Upper lobe of left lung (tissue), 6 donors: Measurements from ENCODE around the gene LDB2. TPM values are rescaled to one million over a fixed set of nuclear protein-coding genes. Genes with fewer than 3 reads are reported as not detected.

Experiments
- ATAC-seq, 2 donors: fragments of 200-7000 bp; cut with Tn5 transposase; one replicate each; pipeline ENCODE4 v1.9.1; 2022; ENCODE audit warnings: mild to moderate bottlenecking in 2 of 2, moderate library complexity in 2 of 2; ENCODE audit not compliant: low FRiP score in 2 of 2
- DNase-seq, 2 donors: peaks; one replicate each; pipeline ENCODE4 v3.0.0-alpha.2; 2019 to 2020
- H3K27ac ChIP-seq, 4 donors: fragments of 200-600 bp; sonication (generic); one replicate each; pipeline ENCODE4 v1.5.1; 2016 to 2019
- H3K27me3 ChIP-seq, 4 donors: fragments of 200-600 bp; sonication (generic); one replicate each; pipeline ENCODE4 v1.5.1; 2017 to 2019
- H3K36me3 ChIP-seq, 4 donors: fragments of 200-600 bp; sonication (generic); one replicate each; pipeline ENCODE4 v1.5.1; 2016 to 2019
- H3K4me1 ChIP-seq, 4 donors: fragments of 200-600 bp; sonication (generic); one replicate each; pipeline ENCODE4 v1.5.1; 2018 to 2019
- H3K4me3 ChIP-seq, 4 donors: fragments of 200-600 bp; sonication (generic); one replicate each; pipeline ENCODE4 v1.5.1; 2017 to 2019; ENCODE audit warnings: mild to moderate bottlenecking in 2 of 4, moderate library complexity in 1 of 4
- H3K9me3 ChIP-seq, 4 donors: fragments of 200-600 bp; sonication (generic); one replicate each; pipeline ENCODE4 v1.5.1; 2018 to 2019
- CTCF ChIP-seq, 6 experiments: fragments of 450-650 bp in 4 of 6; fragments of 200-600 bp in 2 of 6; sonication (generic) in 2 of 6; IDR thresholded peaks; one replicate each; pipeline ENCODE4 v1.5.1; 2016 to 2019; ENCODE audit warnings: antibody characterized with exemption in 6 of 6
- EP300 ChIP-seq, 4 donors: sonication (generic); formaldehyde crosslinking; IDR thresholded peaks; one replicate each; pipeline ENCODE4 v1.5.1; 2017; ENCODE audit warnings: antibody characterized with exemption in 4 of 4, control low read depth in 2 of 4
- POLR2A ChIP-seq, 4 donors: fragments of 450-650 bp; IDR thresholded peaks; one replicate each; pipeline ENCODE4 v1.5.1; 2016 to 2017; ENCODE audit warnings: antibody characterized with exemption in 4 of 4, mild to moderate bottlenecking in 2 of 4
- POLR2AphosphoS5 ChIP-seq, 2 donors: sonication (generic); formaldehyde crosslinking; IDR thresholded peaks; one replicate each; pipeline ENCODE4 v1.5.1; 2017; ENCODE audit warnings: antibody characterized with exemption in 2 of 2
- WGBS, 2 donors: methylation state at CpG; one replicate each; pipeline ENCODE4 v1.1.5; 2017 to 2018; 5-methylcytosine and 5-hydroxymethylcytosine counted together
- total RNA-seq, 6 donors: library from RNA; depleted of rRNA in 4 of 6; stranded (reverse); fragments of >200 nt in 4 of 6; gene quantifications; one replicate each; pipeline versions ENCODE4 v1.1.0 to v1.2.1, GENCODE V29; 2016 to 2021
- donor health status: DM: no; HTN: no; CAD: no; lungs with moderate emphysema.
- donor health status: DM: no; HTN: yes; CAD: no; lungs with severe emphysema.

The LDB2 gene
- total RNA-seq, 6 donors from 2014 or later = 34.6 to 94.4 (median 45.9) TPM

GRCh38 chr4:16472537-16472936 is 425.9 kb downstream of the LDB2 start:
- Histone ChIP-seq H3K27ac (no peak overlapping the region), H3K9me3 (peaks cover 0 to 19% (median 8%) of the 10 kb centered on the region in 4 donors), H3K4me3 (no peak overlapping the region), H3K27me3 (no peaks in the 10 kb centered on the region), H3K4me1 (no peaks in the 10 kb centered on the region), H3K36me3 (no peaks in the 10 kb centered on the region)
- DNase-seq (no peak), ATAC-seq (no peak)
- 92 to 100% methylated on average over 1 of the region's 1 CpG for WGBS, 2 donors
- TF ChIP-seq CTCF (IDR thresholded peaks at IDR 0.05) (no peak), POLR2A (IDR thresholded peaks at IDR 0.05) (no peak), EP300 (IDR thresholded peaks at IDR 0.05) (no peak), POLR2AphosphoS5 (IDR thresholded peaks at IDR 0.05) (no peak)

GRCh38 chr4:16467061-16467460 is 431.4 kb downstream of the LDB2 start:
- no peak overlapping the region for H3K27ac ChIP-seq
- no peaks in the 10 kb centered on the region for H3K4me1 ChIP-seq
- 71 to 87% methylated on average over 2 of the region's 2 CpGs for WGBS, 2 donors
- DNase-seq (no peak), ATAC-seq (no peak)
- H3K4me3 ChIP-seq = no peak overlapping the region
- H3K9me3 ChIP-seq = no peaks in the 10 kb centered on the region
- no peaks in the 10 kb centered on the region for H3K27me3 ChIP-seq
- no peaks in the 10 kb centered on the region for H3K36me3 ChIP-seq
- no peak for TF ChIP-seq EP300 (IDR thresholded peaks at IDR 0.05)
- TF ChIP-seq POLR2AphosphoS5 (IDR thresholded peaks at IDR 0.05) = no peak
- no peak for TF ChIP-seq POLR2A (IDR thresholded peaks at IDR 0.05)
- TF ChIP-seq CTCF (IDR thresholded peaks at IDR 0.05) = no peak

- Histone ChIP-seq H3K36me3 (no peaks in the 10 kb centered on the region), H3K27me3 (no peaks in the 10 kb centered on the region), H3K27ac (no peak overlapping the region), H3K4me1 (no peaks in the 10 kb centered on the region), H3K9me3 (no peaks in the 10 kb centered on the region), H3K4me3 (no peak overlapping the region)
- ATAC-seq (no peak), DNase-seq (no peak)
- TF ChIP-seq EP300 (IDR thresholded peaks at IDR 0.05) = no peak
- TF ChIP-seq CTCF (IDR thresholded peaks at IDR 0.05) = no peak
- TF ChIP-seq POLR2A (IDR thresholded peaks at IDR 0.05) = no peak
- no peak for TF ChIP-seq POLR2AphosphoS5 (IDR thresholded peaks at IDR 0.05)
- WGBS, 2 donors = 79 to 82% methylated on average over 1 of the region's 1 CpG
Measured at GRCh38 chr4:16466581-16466980, 431.9 kb downstream of the LDB2 start.

GRCh38 chr4:16464651-16465050 is 433.8 kb downstream of the LDB2 start:
- H3K27ac ChIP-seq = no peak overlapping the region
- 74 to 88% methylated on average over 2 of the region's 2 CpGs for WGBS, 2 donors
- no peaks in the 10 kb centered on the region for H3K27me3 ChIP-seq
- no peaks in the 10 kb centered on the region for H3K9me3 ChIP-seq
- no peaks in the 10 kb centered on the region for H3K4me1 ChIP-seq
- no peaks in the 10 kb centered on the region for H3K36me3 ChIP-seq
- TF ChIP-seq EP300 (IDR thresholded peaks at IDR 0.05) = no peak
- no peak for TF ChIP-seq CTCF (IDR thresholded peaks at IDR 0.05)
- ATAC-seq (no peak), DNase-seq (no peak)
- H3K4me3 ChIP-seq = no peak overlapping the region

GRCh38 chr4:16462656-16463055 is 435.8 kb downstream of the LDB2 start:
- H3K27ac ChIP-seq = no peak overlapping the region
- H3K4me1 ChIP-seq = no peaks in the 10 kb centered on the region
- H3K27me3 ChIP-seq = no peaks in the 10 kb centered on the region
- ATAC-seq (no peak), DNase-seq (no peak)
- H3K36me3 ChIP-seq = no peaks in the 10 kb centered on the region
- 90 to 94% methylated on average over 3 of the region's 3 CpGs for WGBS, 2 donors
- H3K9me3 ChIP-seq = no peaks in the 10 kb centered on the region
- no peak overlapping the region for H3K4me3 ChIP-seq
- TF ChIP-seq POLR2A (IDR thresholded peaks at IDR 0.05) = no peak
- no peak for TF ChIP-seq EP300 (IDR thresholded peaks at IDR 0.05)
- no peak for TF ChIP-seq CTCF (IDR thresholded peaks at IDR 0.05)
- TF ChIP-seq POLR2AphosphoS5 (IDR thresholded peaks at IDR 0.05) = no peak
